Thyroid gland (tissue), 4 donors: Measurements from ENCODE around the gene EVA1A. TPM values are rescaled to one million over a fixed set of nuclear protein-coding genes. Genes with fewer than 3 reads are reported as not detected.

ENCODE experiments used
- DNase-seq, 2 donors: peaks; one replicate each; pipeline ENCODE4 v3.0.0-alpha.2; 2019
- H3K27ac ChIP-seq, 3 donors: fragments of 200-600 bp; sonication (generic); 1 replicate in 2 of 3; 2 replicates in 1 of 3; pipeline ENCODE4 v1.5.1; 2016 to 2019; ENCODE audit warnings: mild to moderate bottlenecking in 1 of 3, moderate library complexity in 1 of 3
- H3K27me3 ChIP-seq: fragments of 200-600 bp; sonication (generic); one replicate; pipeline ENCODE4 v1.5.1; 2019
- H3K36me3 ChIP-seq, 2 donors: fragments of 200-600 bp; sonication (generic); one replicate each; pipeline ENCODE4 v1.5.1; 2016 to 2019
- H3K4me1 ChIP-seq, 2 donors: fragments of 200-600 bp; sonication (generic); one replicate each; pipeline ENCODE4 v1.5.1; 2017 to 2019
- H3K4me3 ChIP-seq, 3 donors: fragments of 200-600 bp; sonication (generic); replicated peaks in 1 of 3; 1 replicate in 2 of 3; 2 replicates in 1 of 3; pipeline ENCODE4 v1.5.1; 2016; ENCODE audit warnings: mild to moderate bottlenecking in 1 of 3
- H3K9me3 ChIP-seq: fragments of 200-600 bp; sonication (generic); one replicate; pipeline ENCODE4 v1.5.1; 2017
- POLR2A ChIP-seq, 2 donors: fragments of 450-650 bp; IDR thresholded peaks; one replicate each; pipeline ENCODE4 v1.6.1; 2017; ENCODE audit warnings: antibody characterized with exemption in 2 of 2, mild to moderate bottlenecking in 2 of 2, moderate library complexity in 1 of 2
- WGBS, 2 donors: methylation state at CpG; one replicate each; pipeline ENCODE4 v1.1.5; 2017; 5-methylcytosine and 5-hydroxymethylcytosine counted together
- intact Hi-C: fragments of 100-400 bp; cut with DNase I; formaldehyde crosslinking; loops from one replicate; pipeline ENCODE4 v1.15.1; 2023
- total RNA-seq, 4 donors: library from RNA; depleted of rRNA; stranded (reverse); fragments of >200 nt; gene quantifications; one replicate each; pipeline ENCODE4 v1.2.3, GENCODE V29; 2016
- TF ChIP-seq, protein P1 (sequence below), 6 experiments: fragments of 200-600 bp in 3 of 6; fragments of 450-650 bp in 3 of 6; sonication (generic) in 3 of 6; IDR thresholded peaks; one replicate each; pipeline ENCODE4 v1.5.1; 2016 to 2019; ENCODE audit warnings: antibody characterized with exemption in 6 of 6, mild to moderate bottlenecking in 2 of 6, inconsistent platforms in 1 of 6, moderate library complexity in 1 of 6

The EVA1A gene
- total RNA-seq, 4 donors from 2014 or later = 3.6 to 19.8 (median 12.3) TPM

DNA sequence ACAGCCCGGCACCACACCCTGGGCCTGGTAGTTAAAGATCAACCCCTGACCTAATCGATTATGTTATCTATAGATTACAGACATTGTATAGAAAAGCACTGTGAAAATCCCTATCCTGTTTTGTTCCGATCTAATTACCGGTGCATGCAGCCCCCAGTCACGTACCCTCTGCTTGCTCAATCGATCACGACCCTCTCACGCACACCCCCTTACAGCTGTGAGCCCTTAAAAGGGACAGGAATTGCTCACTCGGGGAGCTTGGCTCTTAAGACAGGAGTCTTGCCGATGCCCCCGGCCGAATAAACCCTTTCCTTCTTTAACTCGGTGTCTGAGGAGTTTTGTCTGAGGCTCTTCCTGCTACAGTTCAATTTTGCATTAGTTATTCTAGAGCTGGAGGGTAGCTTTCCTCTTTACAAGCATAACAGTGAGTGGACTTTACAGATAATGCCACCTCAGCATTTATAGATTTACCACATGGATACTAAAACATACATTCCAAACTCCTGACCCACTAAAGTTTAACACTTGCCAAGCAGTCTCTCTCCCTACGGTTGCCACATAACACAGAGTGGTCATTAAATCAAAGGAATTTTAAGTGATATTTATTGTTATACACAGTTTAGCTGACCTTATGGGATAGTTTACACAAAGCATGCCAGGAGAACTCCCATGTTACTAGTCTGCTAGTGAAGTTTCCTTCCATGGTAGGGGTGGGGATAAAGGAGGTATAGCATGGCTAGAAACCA is 101.0 kb downstream of the EVA1A start:
- no peaks in the 10 kb centered on the region for H3K9me3 ChIP-seq
- no peak for DNase-seq
- no peaks in the 10 kb centered on the region for H3K4me1 ChIP-seq
- H3K4me3 ChIP-seq = no peak overlapping the region
- H3K27ac ChIP-seq = no peak overlapping the region
- H3K36me3 ChIP-seq = no peaks in the 10 kb centered on the region
- 74 to 84% methylated on average over 14 of the region's 14 CpGs for WGBS, 2 donors
- TF ChIP-seq, protein P1, sequence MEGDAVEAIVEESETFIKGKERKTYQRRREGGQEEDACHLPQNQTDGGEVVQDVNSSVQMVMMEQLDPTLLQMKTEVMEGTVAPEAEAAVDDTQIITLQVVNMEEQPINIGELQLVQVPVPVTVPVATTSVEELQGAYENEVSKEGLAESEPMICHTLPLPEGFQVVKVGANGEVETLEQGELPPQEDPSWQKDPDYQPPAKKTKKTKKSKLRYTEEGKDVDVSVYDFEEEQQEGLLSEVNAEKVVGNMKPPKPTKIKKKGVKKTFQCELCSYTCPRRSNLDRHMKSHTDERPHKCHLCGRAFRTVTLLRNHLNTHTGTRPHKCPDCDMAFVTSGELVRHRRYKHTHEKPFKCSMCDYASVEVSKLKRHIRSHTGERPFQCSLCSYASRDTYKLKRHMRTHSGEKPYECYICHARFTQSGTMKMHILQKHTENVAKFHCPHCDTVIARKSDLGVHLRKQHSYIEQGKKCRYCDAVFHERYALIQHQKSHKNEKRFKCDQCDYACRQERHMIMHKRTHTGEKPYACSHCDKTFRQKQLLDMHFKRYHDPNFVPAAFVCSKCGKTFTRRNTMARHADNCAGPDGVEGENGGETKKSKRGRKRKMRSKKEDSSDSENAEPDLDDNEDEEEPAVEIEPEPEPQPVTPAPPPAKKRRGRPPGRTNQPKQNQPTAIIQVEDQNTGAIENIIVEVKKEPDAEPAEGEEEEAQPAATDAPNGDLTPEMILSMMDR (IDR thresholded peaks at IDR 0.05) = no peak
- TF ChIP-seq POLR2A (IDR thresholded peaks at IDR 0.05) = no peak
- intact Hi-C loops = loop anchor here (5.0 kb wide), 2 partner anchors 153 to 168 kb away; no protein-coding TSS in a partner anchor
- no peaks in the 10 kb centered on the region for H3K27me3 ChIP-seq

DNA sequence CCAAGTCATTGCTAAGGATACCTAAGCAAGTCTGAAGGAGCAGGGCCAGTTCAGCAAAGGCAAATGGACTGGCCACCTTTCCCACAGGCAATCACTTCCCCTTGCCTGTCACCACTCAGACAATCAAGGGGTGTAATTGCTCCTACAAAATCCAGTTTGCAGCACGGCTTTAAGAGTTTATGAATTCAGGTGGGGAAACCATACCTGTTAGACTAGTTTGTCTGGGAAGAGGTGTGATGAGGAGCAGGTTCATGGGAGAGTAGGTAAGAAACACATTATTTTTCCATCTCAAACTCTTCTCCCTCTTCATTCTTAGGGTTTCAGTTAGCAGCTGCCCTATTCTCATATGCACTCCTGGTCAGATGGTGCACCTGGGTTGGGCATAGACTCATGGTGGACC is 102.5 kb downstream of the EVA1A start:
- no peaks in the 10 kb centered on the region for H3K36me3 ChIP-seq
- no peaks in the 10 kb centered on the region for H3K9me3 ChIP-seq
- no peaks in the 10 kb centered on the region for H3K27me3 ChIP-seq
- H3K4me3 ChIP-seq = no peak overlapping the region
- intact Hi-C loops = no loop called here
- DNase-seq = no peak
- no peaks in the 10 kb centered on the region for H3K4me1 ChIP-seq
- TF ChIP-seq, protein P1 (IDR thresholded peaks at IDR 0.05) = no peak
- no peak for TF ChIP-seq POLR2A (IDR thresholded peaks at IDR 0.05)
- 61 to 73% methylated on average over 1 of the region's 1 CpG for WGBS, 2 donors
- no peak overlapping the region for H3K27ac ChIP-seq

DNA sequence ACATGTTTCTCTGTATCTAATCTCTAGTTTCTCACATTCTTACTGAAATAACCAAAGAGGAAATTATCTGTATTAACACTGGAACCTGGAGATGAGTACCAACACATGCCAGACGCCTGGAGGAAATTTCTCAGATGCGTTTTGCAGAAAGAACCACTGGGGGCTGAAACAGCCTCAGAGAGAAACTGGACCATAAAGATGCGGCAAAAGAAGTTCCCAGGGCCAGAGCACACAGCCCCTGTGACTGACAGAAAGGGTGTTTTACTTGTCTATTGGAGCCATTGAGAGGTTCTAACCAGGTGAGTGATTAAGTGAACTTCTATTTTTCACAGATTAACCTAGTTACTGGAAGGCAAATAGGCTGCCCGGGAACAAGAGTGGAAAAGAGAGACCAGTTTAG is 103.9 kb downstream of the EVA1A start:
- TF ChIP-seq, protein P1 (IDR thresholded peaks at IDR 0.05) = no peak
- TF ChIP-seq POLR2A (IDR thresholded peaks at IDR 0.05) = no peak
- Histone ChIP-seq H3K27ac (no peak overlapping the region), H3K4me1 (no peaks in the 10 kb centered on the region), H3K9me3 (no peaks in the 10 kb centered on the region), H3K27me3 (no peaks in the 10 kb centered on the region), H3K4me3 (no peak overlapping the region), H3K36me3 (no peaks in the 10 kb centered on the region)
- DNase-seq = no peak
- WGBS, 2 donors = 70 to 80% methylated on average over 4 of the region's 4 CpGs
- intact Hi-C loops = no loop called here

DNA sequence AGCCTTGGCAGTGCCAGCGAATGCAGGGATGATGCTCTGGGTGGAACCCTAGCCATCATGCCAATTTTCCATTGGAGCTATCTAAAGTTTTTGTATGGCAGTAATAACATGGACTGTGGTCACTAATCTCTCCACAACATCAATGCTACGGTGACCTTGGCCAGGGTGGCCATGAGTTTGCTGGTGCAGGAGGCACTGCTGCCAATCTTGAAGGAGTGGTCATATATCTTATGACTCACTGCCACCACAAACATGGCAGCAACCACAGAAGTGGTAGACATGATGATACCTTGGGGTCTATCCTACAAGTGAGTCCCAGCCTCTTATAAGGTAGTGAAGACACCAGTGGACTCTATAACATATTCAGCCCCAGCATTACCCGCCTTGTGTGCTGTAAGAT is 104.6 kb downstream of the EVA1A start:
- no peak overlapping the region for H3K27ac ChIP-seq
- no peaks in the 10 kb centered on the region for H3K9me3 ChIP-seq
- no peaks in the 10 kb centered on the region for H3K27me3 ChIP-seq
- intact Hi-C loops = no loop called here
- 96 to 100% methylated on average over 3 of the region's 3 CpGs for WGBS, 2 donors
- no peak for TF ChIP-seq POLR2A (IDR thresholded peaks at IDR 0.05)
- TF ChIP-seq, protein P1 (IDR thresholded peaks at IDR 0.05) = no peak
- no peak for DNase-seq
- no peak overlapping the region for H3K4me3 ChIP-seq
- H3K36me3 ChIP-seq = no peaks in the 10 kb centered on the region
- H3K4me1 ChIP-seq = no peaks in the 10 kb centered on the region

DNA sequence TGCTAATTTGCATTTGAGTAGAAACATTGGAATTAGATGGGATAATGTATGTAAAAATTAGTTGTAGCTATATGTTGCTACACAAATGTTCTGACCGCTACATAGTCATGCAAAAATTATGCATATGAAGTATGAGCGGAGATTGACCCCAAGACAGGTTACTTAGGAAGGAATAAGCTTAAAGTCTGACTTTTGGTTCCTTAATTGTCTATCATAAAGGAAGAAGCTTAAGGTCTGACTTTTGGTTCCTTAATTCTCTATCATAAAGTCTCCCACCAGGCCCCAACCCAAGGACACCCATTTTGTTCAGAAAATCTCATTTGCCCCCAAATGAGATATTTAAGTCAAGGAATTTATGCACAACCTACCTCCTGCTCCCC is 106.5 kb downstream of the EVA1A start:
- Histone ChIP-seq H3K27me3 (no peaks in the 10 kb centered on the region), H3K4me3 (no peak overlapping the region), H3K4me1 (no peaks in the 10 kb centered on the region), H3K36me3 (no peaks in the 10 kb centered on the region), H3K9me3 (no peaks in the 10 kb centered on the region), H3K27ac (no peak overlapping the region)
- intact Hi-C loops = no loop called here
- TF ChIP-seq, protein P1 (IDR thresholded peaks at IDR 0.05) = no peak
- TF ChIP-seq POLR2A (IDR thresholded peaks at IDR 0.05) = no peak
- 73 to 96% methylated on average over 2 of the region's 2 CpGs for WGBS, 2 donors
- DNase-seq = no peak
